Erythroblast (primary cell): ENCODE measurements around the gene PNLIPRP2.

Source experiments
- DNase-seq, 2 experiments: peaks; one replicate each; lab custom pipeline; 2025; lab: John Stamatoyannopoulos, UW
- GATA1 ChIP-seq: IDR thresholded peaks from 2 replicates; pipeline ENCODE4 v1.6.1; 2011; ENCODE audit warnings: low read depth, mild to moderate bottlenecking, control low read depth, low read length, moderate library complexity
- POLR2A ChIP-seq: IDR thresholded peaks from 2 replicates; pipeline ENCODE4 v1.6.1; 2011; ENCODE audit warnings: mild to moderate bottlenecking, low read length

PNLIPRP2 gene

GRCh38 chr10:116627386-116627933 is 6.7 kb downstream of the PNLIPRP2 start:
- TF ChIP-seq POLR2A, result no peak
- no peak for TF ChIP-seq GATA1
- no peak for DNase-seq

GRCh38 chr10:116629340-116629739 is 8.6 kb downstream of the PNLIPRP2 start:
- no peak for DNase-seq
- TF ChIP-seq GATA1 (no peak), POLR2A (no peak)

- no peak for DNase-seq
- TF ChIP-seq POLR2A (no peak), GATA1 (no peak)
Observed at GRCh38 chr10:116630020-116630419, 9.3 kb downstream of the PNLIPRP2 start.

GRCh38 chr10:116631871-116632295 is 11.1 kb downstream of the PNLIPRP2 start:
- DNase-seq, result no peak
- no peak for TF ChIP-seq GATA1
- no peak for TF ChIP-seq POLR2A

GRCh38 chr10:116632596-116633215 is 12.0 kb downstream of the PNLIPRP2 start:
- TF ChIP-seq GATA1, result no peak
- no peak for TF ChIP-seq POLR2A
- DNase-seq, result no peak

- DNase-seq, result no peak
- no peak for TF ChIP-seq GATA1
- no peak for TF ChIP-seq POLR2A
Observed at GRCh38 chr10:116633216-116633600, 12.5 kb downstream of the PNLIPRP2 start.

GRCh38 chr10:116634126-116634975 is 13.6 kb downstream of the PNLIPRP2 start:
- TF ChIP-seq POLR2A, result no peak
- no peak for TF ChIP-seq GATA1
- DNase-seq, result no peak

GRCh38 chr10:116636385-116636784 is 15.6 kb downstream of the PNLIPRP2 start:
- TF ChIP-seq GATA1, result no peak
- DNase-seq, result no peak

GRCh38 chr10:116636976-116637375 is 16.2 kb downstream of the PNLIPRP2 start:
- DNase-seq, result no peak
- TF ChIP-seq GATA1 (no peak), POLR2A (no peak)

GRCh38 chr10:116637830-116638229 is 17.1 kb downstream of the PNLIPRP2 start:
- DNase-seq, result no peak
- TF ChIP-seq POLR2A (no peak), GATA1 (no peak)

- DNase-seq, result no peak
- TF ChIP-seq GATA1, result no peak
- TF ChIP-seq POLR2A, result no peak
Observed at GRCh38 chr10:116646502-116646901, 25.7 kb downstream of the PNLIPRP2 start.

- no peak for DNase-seq
- TF ChIP-seq POLR2A (no peak), GATA1 (no peak)
Observed at GRCh38 chr10:116648903-116649302, 28.1 kb downstream of the PNLIPRP2 start.

- no peak for DNase-seq
- TF ChIP-seq GATA1 (no peak), POLR2A (no peak)
Observed at GRCh38 chr10:116653885-116654284, 33.1 kb downstream of the PNLIPRP2 start.

- TF ChIP-seq POLR2A, result no peak
- TF ChIP-seq GATA1, result no peak
Observed at GRCh38 chr10:116654816-116655215, 34.1 kb downstream of the PNLIPRP2 start.

GRCh38 chr10:116655568-116655967 is 34.8 kb downstream of the PNLIPRP2 start:
- no peak for DNase-seq
- TF ChIP-seq GATA1 (no peak), POLR2A (no peak)

More at GRCh38 chr10:116654816-116655215, 34.1 kb downstream of the PNLIPRP2 start:
- no peak for DNase-seq
